GM18508 (cell line): ENCODE data around the gene CSRP1.
"Not testable (repeated sequence)": the region's sequence is repeated elsewhere in the genome, so short reads cannot be mapped to it uniquely, and the experiment has no call there.

Source experiments
- ATAC-seq: cut with Tn5 transposase; IDR thresholded peaks from one replicate; pipeline ENCODE4 v1.9.1; 2021; ENCODE audit warnings: moderate number of reproducible peaks; ENCODE audit not compliant: insufficient read depth, unreplicated experiment

The CSRP1 gene

DNA sequence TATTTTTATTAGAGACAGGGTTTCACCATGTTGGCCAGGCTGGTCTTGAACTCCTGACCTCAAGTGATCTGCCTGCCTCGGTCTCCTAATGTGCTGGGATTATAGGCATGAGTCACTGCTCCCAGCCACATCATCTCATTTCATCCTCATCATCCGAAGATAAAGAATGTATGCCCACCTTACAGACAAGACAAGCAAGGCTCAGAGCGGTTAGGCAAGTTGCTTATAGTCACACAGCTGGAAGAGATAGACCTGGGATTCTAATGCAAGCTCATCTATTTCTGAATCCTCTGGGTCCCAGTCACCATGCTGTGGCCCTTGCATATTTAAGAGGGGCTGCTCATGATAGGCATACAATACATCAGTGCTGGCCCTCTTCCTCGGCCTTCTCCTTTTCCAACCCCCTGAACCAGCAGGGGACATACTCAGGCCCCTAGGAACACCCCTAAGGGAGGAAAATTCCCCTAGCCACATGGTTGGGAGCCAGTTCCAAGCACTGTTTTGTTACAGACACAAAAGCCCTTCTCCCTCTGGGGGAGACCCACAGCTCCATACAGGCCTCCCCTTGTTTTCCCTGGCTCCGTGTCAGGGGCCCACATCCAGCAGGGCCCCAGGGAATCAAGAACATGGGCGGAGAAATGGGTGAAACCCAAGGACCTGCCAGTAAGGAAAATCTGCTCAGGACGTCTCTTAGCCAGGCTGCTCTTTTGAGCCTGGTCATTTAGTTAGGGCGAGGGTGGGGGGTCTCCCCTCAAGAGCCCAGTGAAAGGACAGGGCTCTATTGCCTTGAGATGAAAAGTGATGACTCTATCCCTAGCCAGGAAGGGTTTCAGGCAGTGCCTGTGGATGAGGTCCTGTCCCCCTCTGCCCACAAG, 6.9 kb downstream of the CSRP1 start:
- no peak for ATAC-seq

DNA sequence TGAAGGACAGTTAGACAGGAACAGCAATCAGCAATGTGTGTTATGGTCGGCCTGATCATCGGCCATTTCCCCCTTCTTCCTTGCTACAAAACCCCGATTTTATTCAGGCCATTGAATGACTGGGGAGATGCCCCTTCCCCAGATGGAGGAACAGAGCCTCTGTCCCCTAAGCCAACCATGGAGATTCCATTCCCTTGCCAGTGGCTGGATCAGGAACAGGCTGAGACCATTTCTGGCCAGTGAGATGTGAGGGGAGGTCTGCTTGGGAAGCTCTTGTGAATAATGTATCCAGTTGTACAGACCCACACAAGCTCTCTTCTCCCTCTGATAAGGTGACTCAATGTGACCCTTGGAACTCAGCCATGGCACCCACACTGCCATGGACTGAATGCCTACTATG, 7.7 kb downstream of the CSRP1 start:
- ATAC-seq: no peak

DNA sequence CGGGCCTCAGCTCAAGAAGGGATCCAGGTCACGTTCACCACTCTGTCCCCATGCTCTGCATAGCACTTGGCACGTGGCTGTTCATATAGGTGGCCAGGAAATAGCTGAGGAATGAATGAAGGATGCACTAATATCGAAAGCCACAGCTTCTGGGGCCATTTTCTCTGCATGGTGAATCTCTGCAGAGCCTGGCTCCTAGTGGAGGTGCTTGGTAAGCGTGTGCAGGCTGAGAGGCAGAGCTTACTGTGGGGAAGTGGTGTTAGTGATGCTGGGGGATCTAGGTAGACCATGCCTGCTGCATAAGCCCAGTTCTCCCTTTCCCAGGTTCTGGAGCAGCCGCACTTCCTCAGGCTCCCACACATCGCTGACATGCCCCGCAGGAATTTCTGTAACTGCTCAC, 8.3 kb downstream of the CSRP1 start:
- ATAC-seq: no peak

DNA sequence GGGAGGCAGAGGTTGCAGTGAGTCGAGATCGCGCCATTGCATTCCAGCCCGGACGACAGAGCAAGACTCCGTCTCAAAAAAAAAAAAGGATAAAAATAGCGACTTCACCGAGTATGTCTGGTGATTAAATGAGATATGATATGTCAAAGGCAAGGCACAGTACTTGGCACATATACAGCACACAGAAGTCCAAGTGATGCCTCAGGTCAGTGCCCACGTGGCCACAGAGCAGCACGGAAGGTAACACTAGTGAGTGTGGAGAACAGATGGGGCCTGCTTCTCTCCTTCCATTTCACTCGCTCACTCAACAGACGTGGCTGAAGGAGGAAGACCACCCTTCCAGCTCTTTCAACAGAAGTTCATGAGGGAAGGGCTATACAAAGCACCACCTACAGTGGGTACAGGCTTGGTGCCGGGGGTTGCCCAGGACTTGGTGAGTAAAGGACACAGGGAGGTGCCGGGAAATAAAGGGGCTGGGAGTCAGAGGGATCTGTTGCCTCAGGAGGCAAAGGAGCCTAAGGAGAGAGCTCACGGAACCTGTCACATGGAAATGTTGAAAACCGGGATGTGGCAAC, 8.9 kb downstream of the CSRP1 start:
- ATAC-seq: no peak

DNA sequence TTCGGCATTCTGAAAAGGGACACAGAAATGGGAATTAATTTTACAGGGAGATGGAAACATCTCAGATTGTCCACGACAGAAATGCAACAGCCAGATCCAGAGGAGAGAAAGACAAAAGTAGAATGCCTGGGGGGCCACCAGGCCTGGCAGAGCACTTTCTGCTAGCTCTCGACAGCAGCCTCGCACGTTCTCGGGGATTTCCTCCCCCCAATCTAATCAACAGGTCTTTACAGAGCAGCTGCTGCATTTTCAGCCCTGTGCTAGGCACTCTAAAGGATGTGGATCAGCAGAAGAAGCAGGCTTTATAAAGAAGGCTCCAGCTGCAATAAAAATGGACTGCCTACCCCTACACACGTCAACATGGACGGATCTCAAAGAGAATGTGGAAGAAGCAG, 10.6 kb downstream of the CSRP1 start:
- ATAC-seq: no peak

DNA sequence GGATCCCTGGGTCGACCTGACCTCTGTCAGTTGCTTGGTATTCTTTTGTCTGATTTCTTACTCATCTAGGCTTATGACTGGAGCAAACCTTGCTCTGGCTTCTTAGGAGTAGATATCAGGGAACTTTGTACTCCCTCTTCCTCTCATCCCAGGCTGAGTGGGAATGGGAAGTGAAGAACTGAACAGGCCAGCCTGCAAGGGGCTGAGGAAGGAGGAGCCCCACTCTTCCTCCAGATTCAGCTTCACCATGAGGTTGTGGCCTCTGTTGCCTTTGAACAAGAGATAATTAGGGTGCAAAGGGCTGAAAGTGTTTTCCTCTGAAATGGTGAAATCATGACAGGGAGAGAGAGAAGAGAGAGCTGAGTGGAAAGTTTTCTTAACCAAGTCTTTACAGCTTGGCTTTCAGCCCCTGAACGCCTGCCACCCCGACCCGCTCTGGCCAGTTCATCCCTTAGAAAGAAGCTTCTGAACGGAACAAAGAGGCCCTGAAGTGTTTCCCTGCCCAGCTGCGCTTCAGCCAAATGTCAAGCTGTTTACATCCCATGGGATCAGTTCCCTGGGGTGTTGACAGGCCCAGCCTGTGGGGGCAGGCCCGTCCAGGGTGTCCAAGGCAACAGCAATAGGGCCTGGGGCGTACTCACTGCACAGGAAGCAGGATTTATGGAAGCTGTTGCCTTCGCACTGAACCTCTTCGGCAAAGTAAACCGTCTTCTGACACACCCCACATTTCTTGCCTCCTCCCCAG, 11.2 kb downstream of the CSRP1 start:
- no peak for ATAC-seq

DNA sequence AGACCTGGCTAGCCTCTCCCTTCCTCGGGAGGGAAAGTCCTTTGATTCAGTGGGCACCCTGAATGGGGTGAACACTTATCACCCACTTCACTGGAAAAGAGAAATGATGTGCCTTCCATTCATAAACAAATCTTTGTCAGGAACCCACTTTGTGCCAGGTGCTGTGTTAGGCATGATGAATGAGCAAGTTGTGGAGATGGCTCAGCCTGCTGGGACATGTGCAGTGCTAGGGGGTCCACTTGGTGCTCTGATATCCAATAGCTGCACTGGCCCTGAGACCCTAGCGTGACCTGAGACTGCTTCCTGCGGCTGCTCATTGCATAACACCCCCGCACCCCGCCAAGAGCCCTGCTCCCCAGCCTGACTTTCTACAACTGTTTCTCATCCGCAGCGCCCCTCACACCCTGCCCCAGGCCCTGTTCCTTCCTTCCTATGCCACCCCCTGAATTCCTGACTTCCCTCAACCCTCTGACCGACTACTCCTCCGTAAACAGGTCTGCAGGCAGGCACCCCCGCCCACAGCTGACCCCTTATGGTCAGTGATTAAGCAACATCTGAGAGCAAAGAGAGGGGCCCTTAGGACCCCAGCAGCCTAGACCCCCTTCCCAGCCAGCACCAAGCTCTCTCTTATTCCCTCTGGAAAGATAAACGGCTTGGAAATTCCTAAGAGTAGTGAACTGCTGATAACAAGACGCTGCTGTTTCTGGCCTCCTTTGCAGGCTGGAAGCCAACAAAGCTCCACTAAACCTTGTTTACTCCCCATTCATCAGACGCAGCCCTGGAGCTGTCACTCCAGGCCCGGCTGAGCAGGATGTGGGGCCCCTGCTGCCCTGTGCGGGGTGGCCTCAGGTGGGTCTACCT, 12.9 kb downstream of the CSRP1 start:
- ATAC-seq: no peak

DNA sequence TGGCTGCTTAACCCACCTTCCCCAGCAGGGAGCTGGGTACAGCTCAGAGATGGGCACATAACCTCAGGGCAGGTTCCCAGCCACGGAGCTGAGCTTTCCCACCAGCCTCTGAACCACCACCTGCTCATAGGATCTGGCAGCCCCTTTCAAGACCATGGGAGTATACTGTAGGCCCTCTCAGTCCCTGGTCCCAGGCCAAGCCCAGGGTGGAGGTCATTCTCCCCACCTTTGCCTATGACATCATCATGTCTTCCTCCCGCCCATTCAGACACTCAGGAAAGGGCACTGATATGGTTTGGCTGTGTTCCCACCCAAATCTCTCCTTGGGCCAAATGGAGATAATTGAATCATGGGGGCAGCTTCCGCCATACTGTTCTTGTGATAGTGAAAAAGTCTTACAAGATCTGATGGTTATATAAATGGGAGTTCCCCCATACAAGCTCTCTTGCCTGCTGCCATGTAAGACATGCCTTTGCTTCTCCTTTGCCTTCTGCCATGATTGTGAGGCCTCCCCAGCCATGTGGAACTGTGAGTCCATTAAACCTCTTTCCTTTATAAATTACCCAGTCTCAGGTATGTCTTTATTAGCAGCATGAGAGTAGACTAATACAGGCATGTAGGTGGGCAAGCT, 13.8 kb downstream of the CSRP1 start:
- ATAC-seq: not testable (repeated sequence)

DNA sequence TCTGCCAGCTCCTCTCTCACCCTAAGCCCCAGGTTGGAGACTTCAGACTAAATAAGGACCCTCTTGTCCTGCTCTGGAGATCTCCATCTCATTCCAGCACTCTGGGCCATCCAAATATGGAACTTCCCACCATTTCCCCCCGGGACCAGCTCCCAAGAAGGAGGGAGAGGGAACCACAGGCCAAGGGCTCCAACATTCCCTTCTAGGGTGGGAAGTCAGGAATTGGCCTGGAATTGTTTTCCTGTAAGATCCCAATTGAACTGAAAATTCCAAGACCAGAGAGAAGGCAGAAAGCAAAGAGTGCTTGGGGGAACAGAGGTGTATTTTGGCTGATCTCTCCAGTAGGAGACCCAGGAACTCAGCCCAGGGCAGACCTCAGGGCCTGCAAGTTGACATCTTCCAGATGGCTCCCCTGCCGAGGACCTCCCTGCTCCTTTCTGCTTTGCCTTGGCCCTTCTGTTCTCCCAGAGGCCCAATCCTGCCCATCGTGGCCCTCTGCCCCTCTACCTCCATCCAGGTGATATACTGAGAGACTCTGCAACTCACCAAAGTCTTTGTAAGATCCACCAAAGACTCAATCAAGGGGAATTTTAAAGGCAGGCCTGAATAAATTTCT, 14.9 kb downstream of the CSRP1 start:
- no peak for ATAC-seq

DNA sequence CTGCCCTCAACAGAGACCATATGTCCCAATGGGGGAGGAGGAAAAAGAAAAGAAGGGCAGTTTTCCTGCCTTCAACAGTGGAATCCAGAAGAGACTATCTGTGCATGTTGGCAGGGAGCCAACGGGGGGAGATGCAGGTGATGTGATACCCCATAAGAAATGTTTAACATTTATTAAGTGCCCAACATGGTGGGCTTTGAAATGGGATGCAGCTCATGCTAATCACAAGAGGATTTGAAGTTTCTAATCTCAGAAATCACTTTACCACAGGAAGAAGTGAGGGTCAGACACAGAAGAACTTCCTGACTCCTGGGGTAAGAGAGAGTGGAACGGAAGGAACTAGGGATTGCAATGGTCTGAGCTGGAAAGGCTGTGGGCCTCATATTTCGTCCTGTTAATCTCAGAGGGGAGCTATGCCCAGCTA, 16.2 kb downstream of the CSRP1 start:
- no peak for ATAC-seq

DNA sequence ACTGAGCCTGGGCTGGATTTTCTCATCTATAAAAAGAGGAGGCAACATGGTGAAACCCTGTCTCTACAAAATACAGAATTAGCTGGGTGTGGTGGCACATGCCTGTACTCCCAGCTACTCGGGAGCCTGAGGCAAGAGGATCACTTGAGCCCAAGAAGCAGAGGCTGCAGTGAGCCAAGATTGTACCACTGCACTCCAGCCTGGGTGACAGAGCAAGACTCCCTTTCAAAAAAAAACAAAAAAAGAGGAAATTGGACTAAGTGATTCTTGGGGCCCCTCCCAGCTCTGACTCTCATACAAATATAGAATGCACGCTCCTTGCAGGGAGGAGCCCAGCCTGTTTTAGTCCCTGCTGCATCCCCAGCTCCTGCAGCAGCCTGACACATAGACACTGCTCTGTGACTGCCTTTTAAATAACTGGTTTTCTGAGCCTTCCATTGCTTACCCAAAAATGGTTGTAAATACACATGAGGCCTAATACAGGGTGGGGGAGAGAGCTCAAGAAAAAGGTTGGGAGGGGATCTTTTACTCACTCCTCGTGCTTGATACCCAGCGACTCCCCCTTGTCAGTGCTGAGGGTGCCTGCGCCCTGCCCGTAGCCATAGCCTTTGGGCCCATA, 17.2 kb downstream of the CSRP1 start:
- no peak for ATAC-seq

DNA sequence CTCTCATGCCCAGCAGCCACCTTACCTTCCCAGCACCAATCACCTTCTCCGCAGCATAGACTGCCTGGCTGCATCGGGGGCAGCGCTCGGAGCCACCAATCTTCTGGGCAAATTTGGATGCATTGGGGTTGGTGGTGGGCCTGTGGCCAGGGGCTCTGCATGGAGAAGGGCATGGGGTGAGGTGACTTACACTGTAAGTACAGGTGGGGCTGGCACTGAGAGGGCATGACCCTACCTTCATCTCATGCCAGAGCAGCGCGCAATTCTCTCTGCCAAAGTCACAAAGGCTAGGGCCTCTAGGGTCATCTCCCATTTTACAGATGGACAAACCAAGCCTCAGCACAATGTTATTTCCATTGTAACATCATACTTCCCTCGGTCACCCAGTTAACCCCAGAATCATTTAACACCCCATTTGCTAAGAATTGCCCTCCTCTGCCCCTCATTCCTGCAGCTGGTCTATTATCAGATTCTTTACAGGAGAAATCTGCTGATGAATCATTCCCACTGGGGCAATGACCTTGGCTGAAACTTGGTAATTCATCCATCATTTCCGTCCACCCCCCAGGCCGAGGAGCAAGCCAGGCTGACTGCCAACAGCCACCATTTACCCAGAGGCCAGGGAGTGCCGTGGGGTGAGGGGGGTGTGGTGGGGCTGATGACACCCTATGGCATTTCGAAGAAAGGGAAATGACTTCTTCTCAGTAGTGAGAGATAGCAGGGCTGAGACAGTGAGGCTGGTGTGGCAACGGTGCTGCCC, 17.9 kb downstream of the CSRP1 start:
- ATAC-seq: no peak

DNA sequence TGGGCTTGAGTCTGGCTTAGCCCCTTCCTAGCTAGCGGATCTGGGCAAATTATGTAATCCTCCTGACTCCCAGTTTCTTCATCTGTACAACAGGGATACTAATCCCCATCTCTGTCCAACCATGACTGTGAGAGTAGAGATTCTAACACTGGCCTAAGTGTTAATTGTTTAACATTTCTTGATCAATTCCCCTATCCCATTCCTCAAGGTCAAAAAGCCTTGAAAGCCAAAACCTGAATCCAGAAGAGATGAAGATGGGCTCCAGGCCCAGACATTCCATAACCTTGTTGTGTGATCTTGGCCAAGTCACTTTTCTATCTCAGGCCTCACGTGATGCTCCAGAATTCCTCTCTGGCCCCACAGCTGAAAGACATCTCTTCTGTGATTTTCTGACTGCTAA, 19.2 kb downstream of the CSRP1 start:
- ATAC-seq: no peak

DNA sequence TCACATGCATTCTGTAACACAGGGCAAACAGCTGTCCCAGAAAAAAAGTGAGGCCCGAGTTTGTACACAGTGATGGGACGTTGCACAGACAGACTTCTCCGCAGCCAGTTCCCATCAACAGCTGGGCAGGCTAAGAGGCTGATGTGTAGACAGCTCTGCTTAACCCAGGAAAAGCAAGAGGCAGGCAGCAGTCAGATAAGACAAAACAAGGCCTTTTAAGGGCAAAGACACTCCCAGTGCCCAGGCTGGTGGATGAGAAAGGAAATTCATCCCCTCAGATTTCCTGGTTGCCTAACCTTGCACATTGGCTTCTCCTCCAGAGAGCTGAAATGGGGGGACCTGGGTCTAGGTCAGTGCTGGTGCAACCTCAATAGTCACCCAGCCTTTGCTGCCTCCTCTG, 20.7 kb downstream of the CSRP1 start:
- no peak for ATAC-seq

DNA sequence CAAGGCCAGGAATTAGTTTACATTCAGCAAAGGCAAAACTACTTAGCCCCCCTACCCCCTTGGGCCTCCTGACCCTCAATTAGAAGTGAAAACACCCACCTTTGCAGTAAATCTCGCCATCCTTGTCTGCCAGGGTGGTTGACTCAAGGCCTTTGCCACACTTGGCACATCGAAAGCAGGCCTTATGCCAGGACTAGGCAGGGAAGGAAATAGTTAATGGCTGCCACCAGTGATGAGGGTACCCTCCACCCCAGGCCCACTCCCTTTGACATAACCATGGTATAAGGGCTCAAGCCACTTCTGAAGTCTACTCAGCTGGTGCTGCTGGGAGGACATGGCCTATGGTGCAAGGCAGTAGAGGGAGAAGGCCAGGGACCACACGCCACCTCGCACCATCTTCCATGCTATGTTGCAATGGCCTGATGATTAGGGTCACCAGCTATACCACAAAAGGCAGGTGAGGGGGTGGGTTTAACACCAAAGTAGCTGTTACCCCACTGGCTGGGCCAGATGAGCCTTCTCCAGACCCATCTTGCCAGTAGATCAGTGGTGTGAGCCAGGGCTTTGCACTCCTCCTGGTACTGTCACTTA, 21.6 kb downstream of the CSRP1 start:
- ATAC-seq: no peak

DNA sequence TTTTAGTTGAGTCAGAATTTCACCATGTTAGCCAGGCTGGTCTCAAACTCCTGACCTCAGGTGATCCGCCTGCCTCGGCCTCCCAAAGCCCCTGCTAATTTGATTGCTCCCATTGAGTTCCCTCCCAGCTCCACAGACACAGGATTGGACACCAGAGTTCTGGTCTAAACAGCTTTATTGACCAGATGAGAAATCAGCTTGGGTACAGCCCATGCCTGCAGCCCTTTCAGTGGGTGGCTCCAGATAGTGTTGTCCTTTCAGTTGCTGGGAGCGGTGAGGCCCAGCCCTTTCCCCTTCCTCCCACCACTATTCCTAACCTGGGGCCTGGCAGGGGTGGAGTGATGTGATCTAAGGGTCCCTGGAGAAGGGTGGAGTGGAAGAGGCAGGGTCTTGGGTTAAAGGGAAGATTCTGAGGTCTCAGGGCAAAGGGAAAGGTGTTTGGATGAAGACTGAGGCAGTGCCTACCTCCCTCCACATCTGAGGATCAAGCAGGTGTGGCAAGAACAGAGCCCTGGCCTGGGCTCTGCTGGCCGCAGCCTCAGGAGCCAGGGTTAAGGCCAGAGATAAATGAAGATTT, 23.5 kb downstream of the CSRP1 start:
- no peak for ATAC-seq

DNA sequence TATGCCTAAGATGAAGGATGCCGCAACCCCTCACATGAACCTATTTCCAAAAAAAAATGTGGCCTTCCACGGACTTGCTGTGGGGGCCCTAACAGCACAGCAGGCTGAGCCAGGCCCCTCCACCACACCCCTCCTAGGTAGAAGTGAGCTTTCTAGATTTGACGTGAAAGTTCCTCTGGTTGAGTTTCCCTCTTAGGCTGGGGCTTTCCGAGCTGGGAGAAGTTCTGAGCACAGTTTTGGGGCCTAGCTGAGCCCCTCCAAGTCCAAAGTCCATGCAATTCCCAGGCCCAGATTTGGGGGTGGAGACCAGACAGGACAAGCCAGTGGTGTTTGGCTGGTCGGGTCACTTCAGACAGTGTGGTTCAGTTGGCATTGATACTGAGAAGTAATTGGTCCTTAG, 24.2 kb downstream of the CSRP1 start:
- no peak for ATAC-seq
